Thyroid gland (tissue), 4 donors: ENCODE measurements around the gene PALLD.

Source experiments
- POLR2A ChIP-seq, 2 donors: fragments of 450-650 bp; IDR thresholded peaks; one replicate each; pipeline ENCODE4 v1.6.1; 2017; ENCODE audit warnings: antibody characterized with exemption in 2 of 2, mild to moderate bottlenecking in 2 of 2, moderate library complexity in 1 of 2
- TF ChIP-seq, protein P1 (sequence below), 6 experiments: fragments of 200-600 bp in 3 of 6; fragments of 450-650 bp in 3 of 6; sonication (generic) in 3 of 6; IDR thresholded peaks; one replicate each; pipeline ENCODE4 v1.5.1; 2016 to 2019; ENCODE audit warnings: antibody characterized with exemption in 6 of 6, mild to moderate bottlenecking in 2 of 6, inconsistent platforms in 1 of 6, moderate library complexity in 1 of 6

DNA sequence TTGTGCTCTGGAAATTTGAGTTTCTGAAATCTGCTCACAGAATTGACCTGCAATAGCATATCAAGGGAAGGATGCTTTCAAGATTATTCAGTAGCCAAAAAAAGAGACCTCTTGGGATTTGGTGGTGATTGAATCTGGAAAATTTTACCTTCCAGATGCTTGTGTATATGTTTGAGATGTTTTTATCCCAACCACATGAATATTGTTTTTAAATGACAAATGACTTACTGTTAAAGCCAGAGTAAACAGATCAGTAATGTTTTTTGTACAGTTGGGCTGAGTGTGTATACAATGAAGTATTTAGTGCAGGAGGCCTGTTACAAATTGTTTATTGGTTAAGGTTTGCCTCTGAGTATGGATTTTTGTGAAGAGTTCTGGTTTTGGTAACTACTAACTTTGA, 386.7 kb downstream of the PALLD start:
- TF ChIP-seq, protein P1, sequence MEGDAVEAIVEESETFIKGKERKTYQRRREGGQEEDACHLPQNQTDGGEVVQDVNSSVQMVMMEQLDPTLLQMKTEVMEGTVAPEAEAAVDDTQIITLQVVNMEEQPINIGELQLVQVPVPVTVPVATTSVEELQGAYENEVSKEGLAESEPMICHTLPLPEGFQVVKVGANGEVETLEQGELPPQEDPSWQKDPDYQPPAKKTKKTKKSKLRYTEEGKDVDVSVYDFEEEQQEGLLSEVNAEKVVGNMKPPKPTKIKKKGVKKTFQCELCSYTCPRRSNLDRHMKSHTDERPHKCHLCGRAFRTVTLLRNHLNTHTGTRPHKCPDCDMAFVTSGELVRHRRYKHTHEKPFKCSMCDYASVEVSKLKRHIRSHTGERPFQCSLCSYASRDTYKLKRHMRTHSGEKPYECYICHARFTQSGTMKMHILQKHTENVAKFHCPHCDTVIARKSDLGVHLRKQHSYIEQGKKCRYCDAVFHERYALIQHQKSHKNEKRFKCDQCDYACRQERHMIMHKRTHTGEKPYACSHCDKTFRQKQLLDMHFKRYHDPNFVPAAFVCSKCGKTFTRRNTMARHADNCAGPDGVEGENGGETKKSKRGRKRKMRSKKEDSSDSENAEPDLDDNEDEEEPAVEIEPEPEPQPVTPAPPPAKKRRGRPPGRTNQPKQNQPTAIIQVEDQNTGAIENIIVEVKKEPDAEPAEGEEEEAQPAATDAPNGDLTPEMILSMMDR (IDR thresholded peaks at IDR 0.05), result no peak
- TF ChIP-seq POLR2A (IDR thresholded peaks at IDR 0.05), result no peak
